Measurements from ENCODE around the gene AKT3. TPM values are rescaled to one million over a fixed set of nuclear protein-coding genes. Genes with fewer than 3 reads are reported as not detected.

The AKT3 gene
- total RNA-seq, 1 donor from 2014 or later = 169 TPM

- Mint-ChIP-seq H3K4me1 (ENCODE audit: low read depth, unreplicated experiment) (peaks cover 2% of the 10 kb centered on the region), H3K27me3 (ENCODE audit: unreplicated experiment) (peaks cover 3% of the 10 kb centered on the region)
These were observed 267.7 kb downstream of the AKT3 start for GRCh38 chr1:243582326-243582725.

GRCh38 chr1:243580984-243581383 is 269.1 kb downstream of the AKT3 start:
- H3K4me1 Mint-ChIP-seq (ENCODE audit: low read depth, unreplicated experiment) = peaks cover 2% of the 10 kb centered on the region
- TF ChIP-seq CTCF (IDR thresholded peaks at IDR 0.05; ENCODE audit: partially characterized antibody, unreplicated experiment) = no peak
- peaks cover 15% of the 10 kb centered on the region for H3K9me3 Mint-ChIP-seq (ENCODE audit: unreplicated experiment)
- peaks cover 3% of the 10 kb centered on the region for H3K27me3 Mint-ChIP-seq (ENCODE audit: unreplicated experiment)
- no peak overlapping the region for H3K4me3 Mint-ChIP-seq (ENCODE audit: unreplicated experiment)
- peaks cover 49% of the 10 kb centered on the region for H3K36me3 Mint-ChIP-seq (ENCODE audit: unreplicated experiment)
- H3K27ac Mint-ChIP-seq (ENCODE audit: unreplicated experiment) = no peak overlapping the region
- DNase-seq = no peak

More at GRCh38 chr1:243582326-243582725, 267.7 kb downstream of the AKT3 start:
- Mint-ChIP-seq H3K4me3 (ENCODE audit: unreplicated experiment) (no peak overlapping the region), H3K27ac (ENCODE audit: unreplicated experiment) (no peak overlapping the region), H3K36me3 (ENCODE audit: unreplicated experiment) (peaks cover 41% of the 10 kb centered on the region), H3K9me3 (ENCODE audit: unreplicated experiment) (peaks cover 8% of the 10 kb centered on the region)
- no peak for TF ChIP-seq CTCF (IDR thresholded peaks at IDR 0.05; ENCODE audit: partially characterized antibody, unreplicated experiment)
- no peak for DNase-seq

- Mint-ChIP-seq H3K4me3 (ENCODE audit: unreplicated experiment) (no peak overlapping the region), H3K4me1 (ENCODE audit: low read depth, unreplicated experiment) (peaks cover 6% of the 10 kb centered on the region), H3K27ac (ENCODE audit: unreplicated experiment) (no peak overlapping the region), H3K27me3 (ENCODE audit: unreplicated experiment) (peaks cover 3% of the 10 kb centered on the region), H3K9me3 (ENCODE audit: unreplicated experiment) (peaks cover 15% of the 10 kb centered on the region), H3K36me3 (ENCODE audit: unreplicated experiment) (peaks cover 46% of the 10 kb centered on the region)
- no peak for TF ChIP-seq CTCF (IDR thresholded peaks at IDR 0.05; ENCODE audit: partially characterized antibody, unreplicated experiment)
- no peak for DNase-seq
These were observed 270.0 kb downstream of the AKT3 start for GRCh38 chr1:243580072-243580471.

- Mint-ChIP-seq H3K27me3 (ENCODE audit: unreplicated experiment) (peaks cover 2% of the 10 kb centered on the region), H3K4me1 (ENCODE audit: low read depth, unreplicated experiment) (peaks cover 33% of the 10 kb centered on the region), H3K4me3 (ENCODE audit: unreplicated experiment) (no peak overlapping the region), H3K9me3 (ENCODE audit: unreplicated experiment) (peaks cover 11% of the 10 kb centered on the region), H3K36me3 (ENCODE audit: unreplicated experiment) (peaks cover 18% of the 10 kb centered on the region), H3K27ac (ENCODE audit: unreplicated experiment) (no peak overlapping the region)
- no peak for TF ChIP-seq CTCF (IDR thresholded peaks at IDR 0.05; ENCODE audit: partially characterized antibody, unreplicated experiment)
- DNase-seq = no peak
These were observed 275.0 kb downstream of the AKT3 start for GRCh38 chr1:243575070-243575469.

- Mint-ChIP-seq H3K27me3 (ENCODE audit: unreplicated experiment) (peaks cover 2% of the 10 kb centered on the region), H3K27ac (ENCODE audit: unreplicated experiment) (peak overlapping the region; percentile 94), H3K4me3 (ENCODE audit: unreplicated experiment) (peak overlapping the region; percentile 81), H3K36me3 (ENCODE audit: unreplicated experiment) (peaks cover 13% of the 10 kb centered on the region), H3K4me1 (ENCODE audit: low read depth, unreplicated experiment) (peaks cover 31% of the 10 kb centered on the region), H3K9me3 (ENCODE audit: unreplicated experiment) (peaks cover 9% of the 10 kb centered on the region)
- no peak for DNase-seq
- TF ChIP-seq CTCF (IDR thresholded peaks at IDR 0.05; ENCODE audit: partially characterized antibody, unreplicated experiment) = no peak
These were observed 277.1 kb downstream of the AKT3 start for GRCh38 chr1:243572940-243573339.

All from glutamatergic neuron (in vitro differentiated cells).